ENCODE data around the gene MRPL51. TPM values are rescaled to one million over a fixed set of nuclear protein-coding genes. Genes with fewer than 3 reads are reported as not detected.

MRPL51 gene
- total and polyA plus RNA-seq, 9 of the 15 experiments (the other 6 are each of a cell fraction or from before 2014, with no cell fraction given), result 127 to 727 (median 208) TPM

- TF ChIP-seq, protein P1, sequence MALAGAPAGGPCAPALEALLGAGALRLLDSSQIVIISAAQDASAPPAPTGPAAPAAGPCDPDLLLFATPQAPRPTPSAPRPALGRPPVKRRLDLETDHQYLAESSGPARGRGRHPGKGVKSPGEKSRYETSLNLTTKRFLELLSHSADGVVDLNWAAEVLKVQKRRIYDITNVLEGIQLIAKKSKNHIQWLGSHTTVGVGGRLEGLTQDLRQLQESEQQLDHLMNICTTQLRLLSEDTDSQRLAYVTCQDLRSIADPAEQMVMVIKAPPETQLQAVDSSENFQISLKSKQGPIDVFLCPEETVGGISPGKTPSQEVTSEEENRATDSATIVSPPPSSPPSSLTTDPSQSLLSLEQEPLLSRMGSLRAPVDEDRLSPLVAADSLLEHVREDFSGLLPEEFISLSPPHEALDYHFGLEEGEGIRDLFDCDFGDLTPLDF (CRISPR knock-in tag; IDR thresholded peaks at IDR 0.05), result peak; percentile 99
- TF ChIP-seq LCOR (CRISPR knock-in tag; IDR thresholded peaks at IDR 0.05) (0 out of 2 replicates have a peak, but pooled peaks have one; percentile 7), ZFP30 (CRISPR knock-in tag; IDR thresholded peaks at IDR 0.05; ENCODE audit: borderline replicate concordance) (no peak), FOXM1 (IDR thresholded peaks at IDR 0.05; ENCODE audit: low read depth) (peak; percentile 98), FOXM1 (CRISPR knock-in tag; IDR thresholded peaks at IDR 0.05; ENCODE audit: low read depth) (peak; percentile 72; the same call in 1 of the 2 replicates), CHD1 (IDR thresholded peaks at IDR 0.05; ENCODE audit: low read length) (peak; percentile 89), HMGN3 (IDR thresholded peaks at IDR 0.05; ENCODE audit: borderline replicate concordance, extremely low read depth, insufficient read length, low read depth, low read length) (peak; percentile 49), JUN (IDR thresholded peaks at IDR 0.05; ENCODE audit: borderline replicate concordance, low read depth, low read length) (0 out of 2 replicates have a peak, but pooled peaks have one; percentile 5), JUN (CRISPR knock-in tag; IDR thresholded peaks at IDR 0.05; ENCODE audit: borderline replicate concordance) (no peak), NBN (IDR thresholded peaks at IDR 0.05; ENCODE audit: low read depth) (no peak), NR1H2 (CRISPR knock-in tag; IDR thresholded peaks at IDR 0.05) (0 out of 2 replicates have a peak, but pooled peaks have one; percentile 25), NCOA1 (IDR thresholded peaks at IDR 0.05; ENCODE audit: low read depth) (0 out of 2 replicates have a peak, but pooled peaks have one; percentile 47), CREM (IDR thresholded peaks at IDR 0.05; ENCODE audit: low read depth) (peak; percentile 3; the same call in 1 of the 2 replicates), SAFB (IDR thresholded peaks at IDR 0.05; ENCODE audit: borderline replicate concordance, low read depth, low read length) (peak; percentile 60; the same call in 1 of the 2 replicates), ZNF764 (CRISPR knock-in tag; IDR thresholded peaks at IDR 0.05; ENCODE audit: low read depth) (no peak), PHF8 (IDR thresholded peaks at IDR 0.05; ENCODE audit: borderline replicate concordance, low read length) (peak; percentile 55; the same call in 1 of the 2 replicates), CEBPB (tag; IDR thresholded peaks at IDR 0.05) (peak; percentile 34; the same call in 1 of the 2 replicates), TBP (optimal IDR thresholded peaks at IDR 0.05; ENCODE audit: low read depth, low read length) (peak; percentile 66), PHB (CRISPR knock-in tag; IDR thresholded peaks at IDR 0.05) (no peak), POLR2AphosphoS5 (IDR thresholded peaks at IDR 0.05; ENCODE audit: control insufficient read depth, insufficient read depth, low read depth, low read length) (peak; percentile 3; the same call in 1 of the 2 replicates), THAP7 (CRISPR knock-in tag; IDR thresholded peaks at IDR 0.05) (no peak), CXXC5 (CRISPR knock-in tag; IDR thresholded peaks at IDR 0.05) (peak; percentile 72; the same call in 1 of the 2 replicates)
- TF ChIP-seq, protein P2, sequence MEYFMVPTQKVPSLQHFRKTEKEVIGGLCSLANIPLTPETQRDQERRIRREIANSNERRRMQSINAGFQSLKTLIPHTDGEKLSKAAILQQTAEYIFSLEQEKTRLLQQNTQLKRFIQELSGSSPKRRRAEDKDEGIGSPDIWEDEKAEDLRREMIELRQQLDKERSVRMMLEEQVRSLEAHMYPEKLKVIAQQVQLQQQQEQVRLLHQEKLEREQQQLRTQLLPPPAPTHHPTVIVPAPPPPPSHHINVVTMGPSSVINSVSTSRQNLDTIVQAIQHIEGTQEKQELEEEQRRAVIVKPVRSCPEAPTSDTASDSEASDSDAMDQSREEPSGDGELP (CRISPR knock-in tag; IDR thresholded peaks at IDR 0.05; ENCODE audit: borderline replicate concordance), result peak; percentile 39; the same call in 1 of the 2 replicates
Observed at GRCh38 chr12:6493497-6494257, 615 bp upstream of the MRPL51 start, which contains the start of gene NCAPD2 (continued).
